ENCODE results near the gene CEP250. TPM values are rescaled to one million over a fixed set of nuclear protein-coding genes. Genes with fewer than 3 reads are reported as not detected.

Gene CEP250
- total RNA-seq, 2 donors from 2014 or later, result 29.8 to 46.5 TPM

DNA sequence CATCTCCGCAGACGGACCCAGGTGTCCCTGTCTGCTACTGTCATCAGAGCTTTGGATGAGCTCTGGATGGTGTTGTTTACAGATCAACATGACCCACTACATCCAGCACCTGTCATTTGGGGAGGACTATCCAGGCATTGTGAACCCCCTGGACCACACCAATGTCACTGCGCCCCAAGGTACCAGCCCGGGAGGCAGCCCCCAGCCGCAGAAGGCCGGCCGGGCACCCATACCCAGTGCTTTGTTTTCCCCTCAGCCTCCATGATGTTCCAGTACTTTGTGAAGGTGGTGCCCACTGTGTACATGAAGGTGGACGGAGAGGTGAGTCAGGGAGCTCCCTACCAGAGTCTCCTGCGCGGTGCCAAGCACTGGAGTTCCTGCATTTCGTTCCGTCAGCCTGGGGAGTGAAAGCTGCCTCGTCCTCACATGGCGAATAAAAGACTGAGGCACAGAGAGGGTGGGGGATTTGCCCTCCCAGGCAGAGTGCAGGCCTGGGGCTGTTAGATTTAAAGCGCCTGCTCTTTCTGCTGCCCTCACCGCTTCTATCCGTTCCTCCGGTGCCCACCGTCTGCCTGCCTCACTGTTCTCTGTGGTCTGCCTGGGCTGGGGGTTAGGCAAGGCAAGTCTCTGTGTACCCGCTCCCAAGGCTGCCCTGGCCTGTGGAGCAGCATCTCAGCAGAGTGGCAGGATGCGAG lies 100.7 kb downstream of the CEP250 start:
- peaks cover 30% of the 10 kb centered on the region for H3K36me3 Mint-ChIP-seq (ENCODE audit: low read depth)
- no peak overlapping the region for H3K4me3 ChIP-seq (ENCODE audit: low read length)

GRCh38 chr20:35556871-35557270 lies 101.5 kb downstream of the CEP250 start:
- peaks cover 29% of the 10 kb centered on the region for H3K36me3 ChIP-seq (ENCODE audit: control insufficient read depth, insufficient read depth, low read length)
- no peak overlapping the region for H3K4me3 ChIP-seq (ENCODE audit: low read length)
- Mint-ChIP-seq H3K4me3 (no peak overlapping the region), H3K4me1 (no peaks in the 10 kb centered on the region), H3K36me3 (ENCODE audit: low read depth) (peaks cover 30% of the 10 kb centered on the region), H3K27ac (no peak overlapping the region), H3K27me3 (ENCODE audit: insufficient read depth) (no peaks in the 10 kb centered on the region), H3K9me3 (no peaks in the 10 kb centered on the region)
- WGBS, 2 experiments (ENCODE audit: insufficient coverage in 1 of 2, insufficient read length in 1 of 2), result 92 to 98% methylated on average over 6 to 8 of the region's 8 CpGs
- H3K27ac ChIP-seq (ENCODE audit: low read depth, low read length), result no peak overlapping the region
- TF ChIP-seq, protein P1, sequence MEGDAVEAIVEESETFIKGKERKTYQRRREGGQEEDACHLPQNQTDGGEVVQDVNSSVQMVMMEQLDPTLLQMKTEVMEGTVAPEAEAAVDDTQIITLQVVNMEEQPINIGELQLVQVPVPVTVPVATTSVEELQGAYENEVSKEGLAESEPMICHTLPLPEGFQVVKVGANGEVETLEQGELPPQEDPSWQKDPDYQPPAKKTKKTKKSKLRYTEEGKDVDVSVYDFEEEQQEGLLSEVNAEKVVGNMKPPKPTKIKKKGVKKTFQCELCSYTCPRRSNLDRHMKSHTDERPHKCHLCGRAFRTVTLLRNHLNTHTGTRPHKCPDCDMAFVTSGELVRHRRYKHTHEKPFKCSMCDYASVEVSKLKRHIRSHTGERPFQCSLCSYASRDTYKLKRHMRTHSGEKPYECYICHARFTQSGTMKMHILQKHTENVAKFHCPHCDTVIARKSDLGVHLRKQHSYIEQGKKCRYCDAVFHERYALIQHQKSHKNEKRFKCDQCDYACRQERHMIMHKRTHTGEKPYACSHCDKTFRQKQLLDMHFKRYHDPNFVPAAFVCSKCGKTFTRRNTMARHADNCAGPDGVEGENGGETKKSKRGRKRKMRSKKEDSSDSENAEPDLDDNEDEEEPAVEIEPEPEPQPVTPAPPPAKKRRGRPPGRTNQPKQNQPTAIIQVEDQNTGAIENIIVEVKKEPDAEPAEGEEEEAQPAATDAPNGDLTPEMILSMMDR (conservative IDR thresholded peaks at IDR 0.05), result no peak
- no peak for DNase-seq
- no peaks in the 10 kb centered on the region for H3K4me1 ChIP-seq (ENCODE audit: control insufficient read depth, insufficient read depth, low read length)
- no peaks in the 10 kb centered on the region for H3K9me3 ChIP-seq (ENCODE audit: control insufficient read depth, low read length)
- no peaks in the 10 kb centered on the region for H3K27me3 ChIP-seq (ENCODE audit: control insufficient read depth, insufficient read depth, low read length, poor library complexity, severe bottlenecking)
- no peak overlapping the region for H3K9ac ChIP-seq (ENCODE audit: extremely low read depth, low read length, poor library complexity, severe bottlenecking)

More for the DNA sequence above, 100.7 kb downstream of the CEP250 start:
- H3K27ac ChIP-seq (ENCODE audit: low read depth, low read length), result no peak overlapping the region
- TF ChIP-seq, protein P1 (conservative IDR thresholded peaks at IDR 0.05), result no peak
- Mint-ChIP-seq H3K9me3 (no peaks in the 10 kb centered on the region), H3K27ac (no peak overlapping the region), H3K27me3 (ENCODE audit: insufficient read depth) (no peaks in the 10 kb centered on the region), H3K4me1 (no peaks in the 10 kb centered on the region), H3K4me3 (no peak overlapping the region)
- no peaks in the 10 kb centered on the region for H3K27me3 ChIP-seq (ENCODE audit: control insufficient read depth, insufficient read depth, low read length, poor library complexity, severe bottlenecking)
- H3K4me1 ChIP-seq (ENCODE audit: control insufficient read depth, insufficient read depth, low read length), result no peaks in the 10 kb centered on the region
- H3K36me3 ChIP-seq (ENCODE audit: control insufficient read depth, insufficient read depth, low read length), result peaks cover 37% of the 10 kb centered on the region
- DNase-seq, result no peak
- WGBS, 2 experiments (ENCODE audit: insufficient coverage in 1 of 2, insufficient read length in 1 of 2), result 94 to 97% methylated on average over 15 to 21 of the region's 21 CpGs
- H3K9me3 ChIP-seq (ENCODE audit: control insufficient read depth, low read length), result no peaks in the 10 kb centered on the region
- H3K9ac ChIP-seq (ENCODE audit: extremely low read depth, low read length, poor library complexity, severe bottlenecking), result no peak overlapping the region

- Histone ChIP-seq H3K9ac (ENCODE audit: extremely low read depth, low read length, poor library complexity, severe bottlenecking) (no peak overlapping the region), H3K9me3 (ENCODE audit: control insufficient read depth, low read length) (no peaks in the 10 kb centered on the region), H3K4me3 (ENCODE audit: low read length) (no peak overlapping the region), H3K27me3 (ENCODE audit: control insufficient read depth, insufficient read depth, low read length, poor library complexity, severe bottlenecking) (no peaks in the 10 kb centered on the region), H3K27ac (ENCODE audit: low read depth, low read length) (no peak overlapping the region), H3K36me3 (ENCODE audit: control insufficient read depth, insufficient read depth, low read length) (peaks cover 16% of the 10 kb centered on the region), H3K4me1 (ENCODE audit: control insufficient read depth, insufficient read depth, low read length) (no peaks in the 10 kb centered on the region)
- Mint-ChIP-seq H3K9me3 (no peaks in the 10 kb centered on the region), H3K27me3 (ENCODE audit: insufficient read depth) (no peaks in the 10 kb centered on the region), H3K36me3 (ENCODE audit: low read depth) (peaks cover 30% of the 10 kb centered on the region), H3K27ac (no peak overlapping the region), H3K4me3 (no peak overlapping the region), H3K4me1 (no peaks in the 10 kb centered on the region)
- TF ChIP-seq, protein P1 (conservative IDR thresholded peaks at IDR 0.05), result no peak
- WGBS, 2 experiments (ENCODE audit: insufficient coverage in 1 of 2, insufficient read length in 1 of 2), result 93 to 96% methylated on average over 3 to 4 of the region's 4 CpGs
- no peak for DNase-seq
Measured at GRCh38 chr20:35558451-35558850, 103.1 kb downstream of the CEP250 start.
